Activated naive CD4-positive, alpha-beta T cell treated with anti-CD3 and anti-CD28 coated beads, Interleukin-2, amount 50 U/mL, for 16 hours (primary cell): ENCODE measurements around the gene OAS2.

ENCODE experiments used
- DNase-seq: peaks from one replicate; pipeline ENCODE4 v3.0.0-alpha.2; 2020

OAS2 gene

GRCh38 chr12:113027726-113028125, 49.4 kb downstream of the OAS2 start:
- DNase-seq: no peak

DNA sequence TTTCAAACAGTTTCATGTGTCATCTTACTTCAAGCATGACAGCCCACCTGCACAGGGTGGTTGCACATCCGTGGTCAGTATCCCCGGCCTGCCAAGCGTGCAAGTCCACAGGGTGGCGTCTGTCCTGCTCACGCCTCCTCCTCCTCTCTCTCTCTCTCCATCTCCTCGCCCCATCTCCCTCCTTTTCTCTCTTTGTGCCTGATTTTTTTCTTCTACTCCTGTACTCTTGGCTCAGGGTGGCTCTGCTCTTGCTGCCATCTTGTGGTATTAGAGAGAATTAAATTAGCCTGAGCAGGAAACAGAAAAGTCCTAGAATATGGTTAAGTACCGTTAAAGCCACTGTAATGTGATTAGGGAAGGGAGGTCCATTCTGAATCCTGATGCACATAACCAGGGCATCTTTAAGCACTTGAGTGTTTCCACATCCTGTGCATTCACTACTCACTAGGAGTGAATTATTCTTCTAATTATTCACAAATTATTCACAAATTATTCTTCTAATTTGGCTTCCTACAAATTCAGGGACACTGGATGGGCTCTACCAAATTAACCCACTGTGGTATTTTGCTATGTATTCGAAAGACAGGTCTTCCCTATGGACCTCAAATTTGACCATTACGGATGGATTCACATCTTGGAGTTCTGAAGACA, 52.7 kb downstream of the OAS2 start:
- DNase-seq: no peak

DNA sequence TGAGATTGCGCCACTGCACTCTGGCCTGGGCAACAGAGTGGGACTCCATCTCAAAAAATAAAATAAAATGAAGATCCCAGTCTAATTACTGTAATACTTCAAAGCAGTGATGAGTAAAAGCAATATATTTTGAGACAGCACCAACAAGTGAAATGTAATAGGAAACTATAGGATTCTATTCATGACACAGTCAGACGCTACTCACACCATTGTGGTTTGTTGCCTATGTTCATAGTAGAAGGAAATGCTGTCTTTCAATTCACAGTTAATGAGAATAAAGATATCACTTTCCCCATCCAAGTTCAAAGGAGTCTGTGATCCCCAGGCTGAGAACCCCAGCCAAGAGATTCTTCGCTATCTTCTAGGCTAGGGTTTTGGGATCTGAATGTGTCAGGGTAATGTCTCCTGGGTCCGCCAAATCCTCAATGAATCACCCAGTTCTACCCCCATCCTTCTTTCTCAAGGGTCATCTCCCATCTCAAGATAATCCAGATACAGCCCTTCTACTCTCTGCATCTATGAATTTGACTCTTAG, 61.7 kb downstream of the OAS2 start:
- DNase-seq: no peak

DNA sequence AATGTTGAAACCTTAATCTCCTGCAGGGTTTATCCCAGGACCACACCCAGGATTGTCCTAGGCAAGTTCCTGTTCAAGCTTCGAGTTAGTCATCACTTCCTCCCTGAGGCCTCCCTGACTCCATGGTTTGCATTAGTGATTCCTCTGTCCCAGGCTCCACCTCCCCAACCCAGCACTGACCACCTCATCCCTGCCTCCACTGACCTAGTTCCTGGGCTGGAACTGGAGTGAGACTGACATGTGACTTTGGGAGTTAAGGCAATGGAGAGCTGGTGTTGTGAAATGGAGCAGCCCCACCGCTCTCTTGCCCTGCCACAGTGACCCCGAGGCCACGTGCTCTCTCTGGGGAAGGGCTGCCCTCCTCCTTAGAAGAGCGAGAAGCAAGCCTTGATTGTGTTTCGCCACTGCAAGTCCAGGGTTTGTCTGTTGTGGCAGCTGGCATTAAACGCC, 62.4 kb downstream of the OAS2 start:
- no peak for DNase-seq

DNA sequence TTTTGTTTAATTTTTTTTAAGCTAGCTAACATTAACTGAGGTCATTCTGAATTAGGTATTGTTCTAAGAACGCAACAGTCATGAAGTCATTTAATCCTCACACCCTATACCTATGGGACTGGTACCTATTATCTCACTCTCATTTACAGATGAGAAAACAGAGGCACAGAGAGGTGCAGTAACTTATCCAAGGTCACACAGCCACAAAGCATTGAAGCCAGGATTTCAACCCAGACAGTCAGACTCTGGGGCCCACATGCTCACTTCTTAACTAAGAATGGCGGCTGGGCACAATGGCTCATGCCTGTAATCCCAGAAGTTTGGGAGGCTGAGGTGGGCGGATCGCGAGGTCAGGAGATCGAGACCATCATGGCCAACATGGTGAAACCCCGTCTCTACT, 63.2 kb downstream of the OAS2 start:
- no peak for DNase-seq

GRCh38 chr12:113043240-113043639, 64.9 kb downstream of the OAS2 start:
- no peak for DNase-seq

DNA sequence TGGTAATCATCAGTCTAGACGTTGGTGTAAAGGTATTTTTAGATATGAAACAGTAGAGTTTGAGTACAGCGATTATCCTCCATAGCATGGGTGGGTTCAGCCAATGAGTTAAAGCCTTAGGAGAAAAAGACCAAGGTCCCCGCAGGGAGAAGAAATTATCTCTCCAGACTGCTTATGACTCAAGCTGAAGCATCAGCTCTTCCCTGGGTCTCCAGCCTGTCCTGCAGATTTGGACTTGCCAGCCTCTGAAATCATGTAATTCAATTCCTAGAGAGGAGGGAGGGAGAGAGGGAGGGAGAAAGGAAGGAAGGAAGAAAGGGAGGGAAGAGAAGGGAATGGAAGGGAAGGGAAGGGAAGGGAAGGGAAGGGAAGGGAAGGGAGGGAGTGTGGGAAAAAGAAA, 66.2 kb downstream of the OAS2 start:
- no peak for DNase-seq

- peak; percentile 54 for DNase-seq
Observed at GRCh38 chr12:113048716-113049127, 70.4 kb downstream of the OAS2 start.

DNA sequence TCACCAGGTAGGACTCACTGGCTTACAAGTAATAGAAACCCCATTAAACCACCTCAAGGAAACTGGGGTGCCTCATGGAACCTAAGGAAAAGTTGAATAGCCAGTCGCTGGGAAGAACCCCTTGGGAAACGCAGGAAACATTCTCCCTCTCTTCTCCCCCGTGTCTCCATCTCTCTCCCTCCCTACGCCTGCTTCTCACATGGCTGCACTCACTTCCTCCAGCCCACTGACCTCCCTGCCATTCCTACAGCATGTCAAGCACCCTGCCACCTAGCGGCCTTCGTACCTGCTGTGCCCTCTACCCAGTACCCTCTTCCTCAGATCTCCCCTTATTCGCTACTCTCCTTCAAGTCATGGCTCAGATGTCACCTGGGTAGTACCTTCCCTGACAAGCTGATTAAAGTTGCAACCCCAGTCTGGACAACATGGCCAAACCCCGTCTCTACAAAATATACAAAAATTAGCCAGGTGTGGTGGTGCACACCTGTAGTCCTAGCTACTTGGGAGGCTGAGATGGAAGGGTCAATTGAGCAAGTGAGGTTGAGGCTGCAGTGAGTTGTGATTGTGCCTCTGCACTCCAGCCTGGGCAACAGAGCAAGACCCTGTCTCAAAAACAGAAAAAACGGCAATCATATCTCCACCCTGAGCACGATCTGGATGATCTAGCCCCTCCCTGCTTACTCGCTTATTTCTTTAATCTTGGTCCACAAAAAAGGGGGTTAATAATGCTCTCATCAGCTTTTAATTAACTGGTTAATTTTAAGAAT, 71.8 kb downstream of the OAS2 start:
- DNase-seq: no peak

DNA sequence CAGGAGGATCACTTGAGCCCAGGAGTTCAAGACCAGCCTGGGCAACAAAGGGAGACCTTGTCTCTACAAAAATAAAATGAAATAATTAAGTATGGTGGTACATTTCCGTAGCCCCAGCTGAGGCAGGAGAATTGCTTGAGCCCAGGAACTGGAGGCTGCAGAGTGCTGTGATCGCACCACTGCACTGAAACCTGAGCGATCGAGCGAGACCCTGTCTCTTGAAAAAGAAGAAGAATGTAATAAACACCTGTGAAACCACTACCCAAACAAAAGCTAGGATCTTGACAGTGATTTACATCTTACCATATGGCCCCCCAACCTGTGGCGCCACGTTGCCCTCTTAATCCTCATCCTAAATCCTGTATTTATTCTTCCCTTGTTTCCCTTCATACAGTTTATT, 72.5 kb downstream of the OAS2 start:
- DNase-seq: no peak

DNA sequence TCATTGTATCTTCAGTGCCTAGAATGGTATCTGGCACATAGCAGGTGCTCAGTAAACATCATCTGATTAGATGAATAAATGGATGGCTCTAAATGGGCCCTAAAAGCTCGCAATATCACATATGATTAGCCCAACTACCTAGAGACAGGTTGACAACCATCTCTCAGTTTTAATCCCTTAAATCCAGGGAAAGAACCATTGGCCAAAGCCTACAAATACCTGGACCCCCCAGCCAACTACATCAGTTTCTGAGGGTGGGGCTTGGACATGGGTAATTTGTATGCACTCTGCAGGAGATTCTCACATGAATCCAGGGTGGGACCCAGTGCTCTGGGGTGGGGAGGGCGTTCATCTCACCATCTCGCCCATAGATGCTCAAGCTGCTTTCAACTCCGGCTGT, 73.4 kb downstream of the OAS2 start:
- DNase-seq: no peak

DNA sequence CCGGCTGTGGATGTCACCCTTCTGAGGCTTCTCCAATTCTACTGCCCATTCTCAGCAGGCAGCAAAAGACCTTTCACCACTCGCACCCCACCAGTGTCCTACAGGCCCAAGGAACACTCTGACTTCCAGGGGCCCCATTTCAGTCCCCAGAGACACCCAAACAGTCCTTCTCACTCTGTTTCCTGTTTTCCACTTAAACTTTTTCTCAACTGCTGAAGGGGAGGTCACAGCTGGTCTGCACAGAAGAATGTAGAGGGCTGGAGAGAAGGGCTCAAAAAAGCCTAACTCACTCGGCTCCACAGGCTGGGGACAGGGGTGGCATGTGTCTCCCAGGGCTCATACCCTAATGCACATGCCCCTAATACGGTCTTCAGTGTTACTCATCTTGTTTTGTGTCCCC, 74.0 kb downstream of the OAS2 start:
- DNase-seq: no peak

DNA sequence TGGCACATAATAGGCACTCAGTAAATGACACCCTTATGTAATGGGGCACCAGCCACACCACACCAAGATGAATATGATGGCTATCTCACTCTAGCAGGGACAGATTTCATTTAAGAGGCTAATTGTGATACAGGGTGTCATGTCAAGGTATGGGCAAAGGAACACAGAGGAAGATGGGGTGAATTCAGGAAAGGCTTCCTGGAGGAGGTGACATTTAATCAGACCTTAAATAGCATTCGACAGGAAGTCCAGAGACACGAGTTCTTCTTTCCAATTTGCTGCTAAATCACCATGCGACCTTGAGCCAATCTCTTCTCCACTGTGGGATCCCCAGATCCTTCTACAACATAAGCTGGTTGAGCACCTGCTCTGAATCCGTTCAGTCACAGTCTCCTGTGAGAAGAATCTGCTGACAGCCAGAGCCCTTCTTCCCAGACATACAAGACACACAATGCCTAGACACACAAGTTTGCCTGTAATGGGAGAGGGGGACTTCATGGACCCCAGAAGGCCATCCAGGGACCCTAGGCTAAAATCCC, 76.7 kb downstream of the OAS2 start:
- no peak for DNase-seq

DNA sequence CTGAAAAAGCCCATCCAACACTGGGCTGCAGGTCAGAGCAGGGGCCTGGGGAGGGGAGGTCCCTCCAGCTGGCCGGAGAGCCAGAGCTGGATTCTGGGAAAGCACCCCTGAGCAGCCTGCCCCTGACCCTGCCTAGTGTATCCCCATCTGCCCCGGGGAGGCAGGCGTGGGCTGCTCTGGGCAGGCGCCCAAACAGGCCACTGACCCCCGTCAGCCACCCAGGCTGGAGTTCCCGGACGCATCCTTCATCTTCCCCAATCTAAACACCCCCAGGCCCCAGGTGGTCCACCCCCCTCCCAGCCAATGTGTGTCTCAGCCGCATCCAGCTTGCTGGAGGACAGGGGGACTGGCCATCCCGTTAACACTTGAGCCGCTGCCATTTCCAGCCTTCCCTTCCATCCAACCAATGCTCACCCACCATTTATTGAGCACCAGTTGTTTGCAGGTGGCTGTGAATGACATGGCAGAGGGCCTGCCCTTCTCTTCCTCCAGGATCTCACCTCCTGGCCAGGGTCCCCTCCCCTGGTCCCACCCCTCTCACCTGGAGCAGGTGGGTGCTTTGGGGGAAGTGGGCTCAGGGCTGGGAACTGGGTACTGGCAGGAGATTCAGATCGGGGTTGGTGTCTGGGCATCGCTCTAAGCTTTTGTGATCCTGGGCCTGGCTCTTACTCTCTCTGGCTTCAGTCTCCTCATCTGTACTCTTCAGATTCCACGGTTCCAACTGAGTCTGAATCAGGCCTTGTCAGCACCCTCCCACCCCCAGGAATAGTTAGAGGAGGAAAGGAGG, 77.5 kb downstream of the OAS2 start:
- DNase-seq: no peak

GRCh38 chr12:113056381-113056630, 78.0 kb downstream of the OAS2 start:
- no peak for DNase-seq

- DNase-seq: peak; percentile 59
Observed at GRCh38 chr12:113056631-113057488, 78.5 kb downstream of the OAS2 start, which contains the start of gene DTX1. DTX1 (plus strand) TSS chr12:113056730; CDS start chr12:113058193, 1,463 bp downstream.

GRCh38 chr12:113057565-113058485, 79.5 kb downstream of the OAS2 start:
- peak; percentile 19 for DNase-seq

- DNase-seq: no peak
Observed at GRCh38 chr12:113058553-113058952, 80.2 kb downstream of the OAS2 start.

DNA sequence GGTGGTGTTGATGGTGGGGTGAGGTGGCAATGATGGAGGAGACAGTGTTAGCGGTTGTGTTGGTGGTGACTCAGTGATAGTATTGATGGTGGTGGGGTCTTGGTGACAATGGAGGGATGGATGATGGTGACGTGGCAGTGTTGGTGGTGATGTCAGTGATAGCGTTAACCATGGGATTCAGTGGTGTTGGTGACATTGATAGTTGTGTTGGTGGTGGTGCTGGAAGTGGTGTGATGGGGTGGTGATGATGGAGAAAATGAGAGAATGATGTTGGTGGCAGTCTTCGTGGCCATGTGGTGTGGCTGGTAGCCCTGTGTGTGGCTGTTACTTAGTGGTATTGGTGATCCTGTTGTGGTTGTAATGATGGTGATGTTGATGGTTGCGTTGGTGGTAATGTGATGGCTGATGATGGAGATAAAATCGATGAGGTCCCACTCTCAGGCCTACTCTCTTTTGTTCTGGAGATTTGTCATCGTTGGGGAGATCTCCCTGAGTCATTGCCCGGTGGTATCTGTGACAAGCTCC, 80.8 kb downstream of the OAS2 start:
- DNase-seq: no peak

DNA sequence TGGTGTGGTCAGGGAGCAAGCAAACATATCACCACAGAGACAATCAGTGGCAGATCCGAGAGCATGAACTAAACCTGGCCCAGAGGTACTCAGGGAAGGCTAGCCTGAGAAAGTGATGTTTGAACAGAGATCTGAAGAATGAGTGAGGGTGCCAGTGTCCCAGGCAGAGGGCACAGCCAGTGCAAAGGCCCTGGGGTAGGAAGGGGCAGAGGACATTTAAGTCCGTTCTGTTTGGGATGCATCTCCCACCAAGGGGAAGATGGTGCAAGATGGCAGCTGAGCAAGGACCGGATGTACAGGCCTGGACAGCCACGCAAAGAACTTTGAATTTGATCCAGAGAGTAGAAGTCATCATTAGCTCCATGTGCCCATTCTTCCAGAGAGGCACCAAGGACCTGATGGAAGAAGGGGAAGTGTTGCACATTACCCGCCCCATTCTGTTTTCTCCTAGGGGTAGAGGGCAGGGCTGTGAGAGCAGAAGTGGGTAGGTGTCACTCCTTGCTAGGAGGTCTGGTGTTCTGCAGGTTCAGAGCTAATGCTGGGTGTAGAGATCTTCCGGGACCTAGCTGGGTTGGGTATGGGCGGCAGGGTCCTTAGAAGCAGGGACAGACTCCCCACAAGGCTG, 82.1 kb downstream of the OAS2 start:
- no peak for DNase-seq
